GM12891 (cell line): ENCODE results near the gene FAM53A.

Source experiments
- DNase-seq: peaks from one replicate; pipeline ENCODE4 v3.0.0; 2011; ENCODE audit warnings: low spot score; ENCODE audit not compliant: insufficient read length
- FAIRE-seq: peaks from 2 replicates; lab custom pipeline; 2011; peaks lifted over from hg19 to GRCh38; lab: Jason Lieb, UNC
- PAX5 ChIP-seq: IDR thresholded peaks from 2 replicates; pipeline ENCODE4 v1.6.1; 2011; ENCODE audit warnings: low read length, moderate library complexity, mild to moderate bottlenecking; ENCODE audit not compliant: insufficient read depth, severe bottlenecking
- POLR2A ChIP-seq: IDR thresholded peaks from 2 replicates; pipeline ENCODE4 v1.6.1; 2011; ENCODE audit warnings: low read depth, low read length, control low read depth
- POLR2AphosphoS5 ChIP-seq: IDR thresholded peaks from 2 replicates; pipeline ENCODE4 v1.6.1; 2011; ENCODE audit warnings: low read depth, low read length, control low read depth
- POU2F2 ChIP-seq: IDR thresholded peaks from 2 replicates; pipeline ENCODE4 v1.6.1; 2011; ENCODE audit warnings: low read depth, mild to moderate bottlenecking, control low read depth, low read length, moderate library complexity
- SPI1 ChIP-seq: IDR thresholded peaks from 2 replicates; pipeline ENCODE4 v1.6.1; 2011; ENCODE audit warnings: low read depth, low read length, control low read depth
- TAF1 ChIP-seq: IDR thresholded peaks from 2 replicates; pipeline ENCODE4 v1.6.1; 2011; ENCODE audit warnings: low read depth, low read length, control low read depth

Gene FAM53A

DNA sequence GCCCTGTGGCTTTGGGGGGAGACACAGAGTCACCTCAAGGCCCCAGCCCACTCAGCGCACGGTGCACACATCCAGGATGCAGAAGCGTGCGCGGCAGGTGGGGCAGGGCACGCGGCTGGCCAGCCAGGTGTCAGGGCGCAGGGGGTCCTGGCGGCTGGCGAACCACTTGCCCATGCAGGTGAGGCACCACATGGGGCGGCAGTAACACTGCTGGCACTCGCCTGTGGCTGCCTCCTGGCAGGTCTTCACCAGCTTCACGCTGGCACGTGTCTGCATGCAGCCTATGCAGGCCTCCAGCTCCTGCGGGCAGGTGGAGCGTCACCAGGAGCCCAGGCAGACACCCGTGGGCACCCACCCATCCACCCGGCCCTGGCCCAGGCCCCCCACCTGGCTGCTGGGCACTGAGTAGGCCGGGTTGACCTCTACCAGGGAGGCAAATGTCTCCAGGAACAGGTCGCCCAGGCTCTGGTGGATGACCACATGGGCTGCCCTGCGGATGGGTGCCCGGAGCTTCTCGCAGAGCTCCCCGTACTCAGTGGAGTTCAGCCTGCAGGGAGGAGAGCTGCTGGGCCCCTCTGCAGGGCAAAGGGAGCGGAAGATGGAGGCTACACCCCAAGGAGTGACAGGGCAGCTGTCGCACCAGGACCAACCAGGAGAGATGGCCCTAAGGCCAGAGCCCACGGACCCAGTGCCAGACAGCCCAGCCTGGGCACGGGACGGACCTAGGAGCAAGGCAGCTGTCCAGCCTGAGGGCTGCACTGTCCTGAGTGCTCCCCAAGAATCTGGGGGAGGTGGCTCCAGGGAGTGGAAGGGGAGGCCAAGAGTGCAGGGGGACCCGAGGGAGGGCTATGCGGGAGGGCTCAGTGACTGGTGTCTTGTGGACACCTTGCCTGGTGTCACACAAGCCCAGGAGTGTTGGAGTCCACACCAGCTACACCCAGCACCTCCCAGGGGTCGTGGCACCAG is 33.3 kb upstream of the FAM53A start:
- TF ChIP-seq TAF1 (no peak), SPI1 (no peak), POLR2AphosphoS5 (peak; percentile 34; the same call in 1 of the 2 replicates)
- no peak for FAIRE-seq
- DNase-seq = no peak

DNA sequence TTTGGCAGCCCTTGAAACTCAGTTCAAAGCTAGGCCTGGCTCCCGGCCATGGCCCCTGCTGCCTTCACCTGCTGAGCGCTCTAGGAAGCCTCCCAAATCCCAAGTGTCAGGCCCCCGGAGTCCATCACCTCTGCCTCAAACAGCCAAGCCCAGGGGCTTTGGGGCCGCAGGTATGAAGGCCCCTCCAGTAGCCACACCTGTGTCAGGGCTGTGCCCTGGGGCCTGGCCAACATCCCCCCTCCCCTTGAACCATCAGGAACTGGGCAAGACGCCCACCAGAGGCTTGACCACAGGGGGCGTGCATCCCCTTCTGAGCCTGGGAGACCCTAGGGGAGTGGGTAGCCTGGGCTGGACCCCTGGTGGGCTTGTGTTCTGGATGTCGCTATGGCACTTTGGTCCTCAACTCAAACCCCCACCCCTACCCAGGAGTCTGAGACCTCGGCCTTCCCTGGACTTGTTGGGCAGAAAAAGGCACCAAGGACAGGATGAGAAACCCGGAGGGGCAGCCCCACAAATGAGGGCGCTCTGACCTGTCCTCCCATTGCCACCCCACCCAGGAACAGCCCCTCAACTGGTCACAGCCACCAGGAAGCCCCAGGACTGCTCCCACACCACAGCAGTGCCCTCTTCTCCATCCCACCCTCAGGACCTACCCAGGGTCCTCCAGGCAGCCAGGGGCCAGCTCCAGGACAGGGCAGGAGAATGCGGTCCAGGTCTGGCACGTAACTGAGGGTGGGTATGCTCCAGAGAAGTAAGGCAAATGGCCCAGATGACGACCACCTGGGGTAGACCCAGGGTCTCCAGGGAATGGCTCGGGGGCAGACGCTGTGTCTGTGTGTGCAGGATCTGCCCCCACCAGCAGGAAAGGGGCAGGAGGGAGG is 32.2 kb upstream of the FAM53A start:
- no peak for DNase-seq
- no peak; the same call in 1 of the 2 replicates for TF ChIP-seq POLR2A
- TF ChIP-seq POU2F2 = 0 out of 2 replicates have a peak, but pooled peaks have one; percentile 10
- FAIRE-seq = no peak

DNA sequence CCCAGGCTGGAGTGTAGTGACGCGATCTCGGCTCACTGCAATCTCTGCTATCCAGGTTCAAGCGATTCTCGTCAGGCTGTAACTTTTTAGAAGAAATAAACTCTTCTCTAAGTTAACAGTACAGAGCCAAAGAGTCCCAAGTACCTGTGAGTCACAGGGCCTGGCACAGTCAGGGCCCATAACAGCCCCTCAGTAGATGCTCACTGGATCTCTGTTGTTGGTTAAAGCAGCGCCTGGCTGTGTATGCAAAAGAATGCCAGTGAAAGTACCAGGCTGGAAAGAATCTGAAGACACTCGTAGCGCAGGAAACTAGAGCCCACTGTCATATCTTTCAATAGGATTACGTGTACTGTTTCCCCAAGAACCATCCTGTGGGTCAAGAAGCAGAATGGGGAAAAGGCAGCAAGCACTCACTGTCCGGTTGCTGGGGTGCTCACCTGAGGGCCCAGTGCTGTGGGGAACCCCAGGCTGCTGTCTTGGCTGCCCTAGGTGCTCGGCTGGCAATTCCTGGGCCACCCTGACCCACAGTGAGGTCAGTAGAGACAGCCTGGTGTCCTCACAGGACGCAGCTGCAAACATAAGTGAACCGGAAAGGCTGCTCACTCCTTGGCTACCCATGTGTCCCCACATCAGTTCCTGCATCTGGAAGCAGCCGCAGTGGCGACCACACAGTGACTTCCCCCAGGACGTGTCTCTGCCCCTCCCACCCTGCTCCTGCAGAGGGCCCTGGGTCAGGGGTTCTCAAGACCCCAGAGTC is 31.1 kb upstream of the FAM53A start:
- peak; percentile 51 for FAIRE-seq
- DNase-seq = no peak

DNA sequence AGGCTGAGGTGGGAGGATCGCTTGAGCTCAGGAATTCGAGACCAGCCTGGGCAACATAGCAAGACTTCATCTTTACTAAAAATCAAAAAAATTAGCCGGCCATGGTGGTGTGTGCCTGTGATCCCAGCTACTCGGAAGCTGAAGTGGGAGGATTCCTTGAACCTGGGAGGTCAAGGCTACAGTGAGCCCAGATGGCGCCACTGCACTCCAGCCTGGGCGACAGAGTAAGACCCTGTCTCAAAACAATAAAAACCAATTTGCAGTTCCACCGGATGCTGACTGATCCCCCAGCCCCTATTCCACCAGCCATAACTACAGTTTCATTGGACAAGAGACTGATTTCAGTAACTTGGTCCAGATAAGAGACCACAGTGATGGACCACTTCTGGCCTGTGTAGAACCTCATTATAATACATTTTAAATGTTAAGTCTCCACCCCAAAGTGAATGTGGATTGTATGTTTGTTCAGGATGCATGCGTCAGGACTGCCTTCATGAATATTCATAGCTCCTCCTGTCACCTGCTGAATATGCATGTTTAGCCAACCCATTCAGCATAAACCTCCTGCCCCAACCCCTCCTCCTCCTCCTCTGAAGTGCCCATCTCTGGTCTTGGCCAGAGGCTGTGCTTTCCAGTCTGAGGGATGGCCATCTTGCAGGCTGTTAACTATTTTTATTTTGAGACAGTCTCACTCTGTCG is 30.3 kb upstream of the FAM53A start:
- TF ChIP-seq POU2F2 (peak; percentile 100), SPI1 (no peak), TAF1 (no peak), PAX5 (no peak), POLR2A (no peak)
- DNase-seq (no peak), FAIRE-seq (peak; percentile 84)

More for the DNA sequence above, 31.1 kb upstream of the FAM53A start:
- TF ChIP-seq TAF1 = no peak
- TF ChIP-seq PAX5 = no peak
- no peak for TF ChIP-seq POLR2AphosphoS5
- no peak for TF ChIP-seq POLR2A
- no peak for TF ChIP-seq SPI1
- TF ChIP-seq POU2F2 = no peak

DNA sequence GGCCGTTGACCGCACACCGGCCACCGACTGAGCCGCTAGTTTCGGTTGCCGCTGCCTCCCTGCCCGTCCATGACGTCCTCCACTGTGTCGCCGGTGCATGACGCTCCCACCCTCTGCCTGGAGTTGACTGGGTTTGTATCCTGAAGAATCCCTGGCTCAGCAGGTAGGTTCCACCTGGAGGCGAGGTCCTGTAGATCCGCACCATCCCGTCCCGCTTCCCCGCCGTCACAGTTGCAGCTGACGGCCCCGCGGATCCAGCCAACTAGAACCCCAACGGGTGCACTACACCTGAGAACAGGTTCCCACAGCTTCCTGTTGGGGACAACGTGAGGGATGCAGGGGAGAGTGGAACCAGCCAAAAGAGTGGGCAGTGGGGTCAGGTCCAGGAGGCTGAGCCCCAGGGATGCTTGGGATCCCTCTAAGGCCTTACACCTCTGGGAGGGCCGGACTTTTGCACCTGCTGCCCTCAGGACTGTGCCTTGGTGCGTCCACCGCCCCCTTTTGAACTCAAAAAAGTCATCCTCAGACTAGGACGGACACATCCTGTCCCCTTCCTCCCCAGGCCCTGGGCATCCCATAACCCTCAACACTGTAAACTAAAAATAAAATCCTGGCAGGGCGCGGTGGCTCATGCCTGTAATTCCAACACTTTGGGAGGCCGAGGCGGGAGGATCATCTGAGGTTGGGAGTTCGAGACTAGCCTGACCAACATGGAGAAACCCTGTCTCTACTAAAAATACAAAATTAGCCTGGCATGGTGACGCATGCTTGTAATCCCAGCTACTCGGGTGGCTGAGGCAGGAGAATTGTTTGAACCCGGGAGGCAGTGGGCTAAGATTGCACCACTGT is 29.1 kb upstream of the FAM53A start:
- DNase-seq (no peak), FAIRE-seq (no peak)
- TF ChIP-seq POLR2A (no peak; the same call in 1 of the 2 replicates), SPI1 (no peak), POU2F2 (no peak), PAX5 (no peak), POLR2AphosphoS5 (0 out of 2 replicates have a peak, but pooled peaks have one; percentile 7), TAF1 (no peak)

DNA sequence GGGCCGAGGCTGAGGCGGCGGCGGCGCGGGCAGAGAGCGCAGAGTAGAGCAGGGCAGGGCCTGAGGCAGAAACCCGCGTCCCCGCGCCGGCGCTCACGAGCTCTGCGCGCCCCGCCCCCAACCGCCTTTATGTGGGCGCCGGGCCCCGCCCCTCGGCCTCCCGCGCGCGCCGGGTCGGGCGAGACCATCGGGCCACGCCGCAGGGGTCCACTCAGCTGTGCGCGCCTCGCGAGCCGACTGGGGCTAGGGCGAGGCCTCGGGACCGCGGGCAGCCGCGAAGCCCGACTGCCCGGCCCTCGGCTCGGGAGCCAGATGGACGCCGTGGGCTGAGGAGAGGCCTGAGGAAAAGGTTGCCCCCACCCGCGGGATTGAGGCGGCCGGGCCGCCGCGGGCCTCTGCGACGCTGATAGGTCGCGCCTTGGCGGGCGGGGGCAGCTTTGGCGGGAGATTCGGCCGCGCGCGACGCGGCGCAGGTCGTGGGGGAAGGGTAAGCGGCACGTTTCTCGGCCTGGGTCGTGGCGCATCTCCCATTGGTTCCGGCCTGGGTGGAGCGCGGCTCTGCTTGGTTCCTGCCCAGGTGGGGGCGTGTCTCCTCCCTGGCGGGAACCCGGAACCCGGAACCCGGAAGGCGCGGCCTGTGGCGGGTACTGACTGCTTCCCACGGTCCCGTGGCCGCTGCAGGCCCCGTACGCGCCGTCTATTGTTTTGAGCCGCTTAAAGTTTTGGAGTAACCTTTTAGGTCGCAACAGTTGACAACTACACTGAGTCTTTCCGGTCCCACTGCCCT is 28.3 kb upstream of the FAM53A start, which contains the start of gene SLBP:
Gene SLBP (minus strand): TSS at position 104 of the 787 bp plus-strand sequence. CDS start 131 bp downstream, outside the sequence.
- TF ChIP-seq POLR2A (peak; percentile 63; the same call in 1 of the 2 replicates), POU2F2 (peak; percentile 71), SPI1 (peak; percentile 23; the same call in 1 of the 2 replicates), POLR2AphosphoS5 (peak; percentile 78), PAX5 (peak; percentile 64), TAF1 (peak; percentile 77; the same call in 1 of the 2 replicates)
- DNase-seq = peak; percentile 96
- FAIRE-seq = peak; percentile 94

DNA sequence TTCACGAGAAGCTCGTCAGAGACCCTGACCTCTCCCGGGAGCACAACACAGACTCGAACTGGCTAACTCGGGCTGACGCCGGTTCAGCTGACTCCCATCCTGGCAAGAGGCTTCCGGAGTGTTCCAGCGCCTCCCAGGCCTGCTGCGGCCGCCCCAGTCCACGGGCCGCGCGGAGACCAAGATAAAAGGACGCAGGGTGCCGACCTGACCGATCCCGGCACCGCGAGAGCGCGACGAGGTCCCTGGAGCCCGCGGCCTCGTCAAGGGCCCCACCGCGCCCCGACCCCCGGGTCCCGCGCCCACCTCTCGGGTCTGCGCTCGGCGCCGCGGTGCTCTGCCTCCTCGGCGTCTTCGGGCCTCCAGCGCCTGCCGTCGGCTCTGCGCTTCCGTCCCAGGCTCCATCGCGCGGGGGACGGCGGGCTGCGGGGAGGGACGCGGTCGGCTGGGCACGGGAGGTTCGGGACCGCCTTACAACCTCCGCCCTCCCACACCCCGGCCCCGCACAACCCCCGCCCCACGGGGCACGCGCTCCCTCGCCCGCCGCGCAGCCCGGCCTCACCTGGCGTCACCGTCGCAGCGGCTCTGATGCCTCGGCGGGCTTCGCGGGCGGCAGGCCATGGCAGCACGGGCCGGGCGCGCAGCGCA is 27.6 kb upstream of the FAM53A start:
- peak; percentile 54 for FAIRE-seq

More for the DNA sequence above, 27.6 kb upstream of the FAM53A start:
- TF ChIP-seq POU2F2 = no peak
- peak; percentile 54 for TF ChIP-seq PAX5
- DNase-seq = no peak
